Keratinocyte (primary cell): ENCODE measurements around the gene IQCK. TPM values are rescaled to one million over a fixed set of nuclear protein-coding genes. Genes with fewer than 3 reads are reported as not detected.

ENCODE experiments used
- DNase-seq: peaks from one replicate; pipeline ENCODE4 v3.0.0-alpha.2; 2011; ENCODE audit warnings: low read depth, missing footprints, low spot score
- FAIRE-seq: peaks from 2 replicates; lab custom pipeline; 2011; peaks lifted over from hg19 to GRCh38; lab: Jason Lieb, UNC
- H2AFZ ChIP-seq: 2 replicates; pipeline ENCODE4 v1.6.0; 2012; ENCODE audit warnings: low read length, control low read depth, inconsistent platforms; ENCODE audit not compliant: control insufficient read depth
- H3K27ac ChIP-seq: 2 replicates; pipeline ENCODE4 v1.5.1; 2011; ENCODE audit warnings: low read length; ENCODE audit not compliant: control insufficient read depth, insufficient read depth
- H3K27me3 ChIP-seq: 3 replicates; pipeline ENCODE4 v1.6.0; 2011; ENCODE audit warnings: low read length; ENCODE audit not compliant: control insufficient read depth, insufficient read depth; ENCODE audit errors: extremely low read depth
- H3K36me3 ChIP-seq, 2 experiments: 2 replicates in 1 of 2; 3 replicates in 1 of 2; pipeline ENCODE4 v1.5.1; 2011; ENCODE audit warnings: low read length in 2 of 2, mild to moderate bottlenecking in 1 of 2; ENCODE audit not compliant: control insufficient read depth in 2 of 2, insufficient read depth in 2 of 2; ENCODE audit errors: extremely low read depth in 1 of 2
- H3K4me1 ChIP-seq: 3 replicates; pipeline ENCODE4 v1.5.1; 2011; ENCODE audit warnings: low read length; ENCODE audit not compliant: control insufficient read depth, insufficient read depth; ENCODE audit errors: extremely low read depth
- H3K4me2 ChIP-seq: 3 replicates; pipeline ENCODE4 v1.6.0; 2011; ENCODE audit warnings: low read depth, low read length; ENCODE audit not compliant: control insufficient read depth, insufficient read depth; ENCODE audit errors: extremely low read depth
- H3K4me3 ChIP-seq, 3 experiments: fragments of 200-600 bp in 1 of 3; sonication (generic) in 1 of 3; 2 replicates in 2 of 3; 3 replicates in 1 of 3; pipeline ENCODE4 v1.5.1; 2011 to 2016; ENCODE audit warnings: low read length in 3 of 3, mild to moderate bottlenecking in 3 of 3, control low read depth in 2 of 3, inconsistent platforms in 1 of 3, low read depth in 1 of 3, mixed read lengths in 1 of 3, mixed run types in 1 of 3, moderate library complexity in 1 of 3; ENCODE audit not compliant: control insufficient read depth in 2 of 3, insufficient read depth in 2 of 3; ENCODE audit errors: extremely low read depth in 1 of 3
- H3K79me2 ChIP-seq: 2 replicates; pipeline ENCODE4 v1.6.0; 2012; ENCODE audit warnings: low read length; ENCODE audit not compliant: control insufficient read depth, insufficient read depth
- H3K9ac ChIP-seq: 3 replicates; pipeline ENCODE4 v1.6.0; 2011; ENCODE audit warnings: low read length; ENCODE audit not compliant: control insufficient read depth, insufficient read depth; ENCODE audit errors: extremely low read depth
- H3K9me1 ChIP-seq: 3 replicates; pipeline ENCODE4 v1.6.0; 2011; ENCODE audit warnings: low read length; ENCODE audit not compliant: control insufficient read depth, insufficient read depth; ENCODE audit errors: extremely low read depth
- H3K9me3 ChIP-seq: 2 replicates; pipeline ENCODE4 v1.5.1; 2012; ENCODE audit warnings: low read depth, low read length; ENCODE audit not compliant: control insufficient read depth
- H4K20me1 ChIP-seq: 3 replicates; pipeline ENCODE4 v1.6.0; 2011; ENCODE audit warnings: low read length; ENCODE audit not compliant: control insufficient read depth, insufficient read depth; ENCODE audit errors: extremely low read depth
- CTCF ChIP-seq, 3 experiments: IDR thresholded peaks in 1 of 3; conservative IDR thresholded peaks in 1 of 3; optimal IDR thresholded peaks in 1 of 3; 2 replicates in 2 of 3; 3 replicates in 1 of 3; pipeline versions ENCODE3 to v1.5.1; 2011; ENCODE audit warnings: low read length in 3 of 3, mild to moderate bottlenecking in 3 of 3, moderate library complexity in 2 of 3, control low read depth in 1 of 3, inconsistent platforms in 1 of 3; ENCODE audit not compliant: insufficient read depth in 2 of 3; ENCODE audit errors: extremely low read depth in 1 of 3
- EZH2 ChIP-seq: IDR thresholded peaks from one replicate; pipeline ENCODE4 v1.6.1; 2012; ENCODE audit warnings: inconsistent platforms, mild to moderate bottlenecking, low read length, moderate library complexity
- dilution Hi-C: fragments of 300-500 bp; cut with MboI; formaldehyde crosslinking; loops from one replicate; pipeline ENCODE4 v1.7.0; 2020; ENCODE audit warnings: low sequenced_read_pairs; ENCODE audit not compliant: extremely low pct_ligation_motif_present
- polyA plus RNA-seq, 5 experiments: library from polyadenylated mRNA; depleted of rRNA in 3 of 5; stranded (reverse) in 3 of 5; stranded (forward) in 1 of 5; unstranded in 1 of 5; fragments of >200 nt; gene quantifications; 1 replicate in 1 of 5; 2 replicates in 3 of 5; 3 replicates in 1 of 5; pipeline versions ENCODE4 v1.2.1 to v1.2.3, GENCODE V29; 2011 to 2012; ENCODE audit warnings: missing spikeins in 2 of 5, low read depth in 1 of 5, low replicate concordance in 1 of 5

Gene IQCK
- polyA plus RNA-seq, 1 donor (not counting 4 experiments of a cell fraction or from before 2014, with no cell fraction given): 9.7 TPM

DNA sequence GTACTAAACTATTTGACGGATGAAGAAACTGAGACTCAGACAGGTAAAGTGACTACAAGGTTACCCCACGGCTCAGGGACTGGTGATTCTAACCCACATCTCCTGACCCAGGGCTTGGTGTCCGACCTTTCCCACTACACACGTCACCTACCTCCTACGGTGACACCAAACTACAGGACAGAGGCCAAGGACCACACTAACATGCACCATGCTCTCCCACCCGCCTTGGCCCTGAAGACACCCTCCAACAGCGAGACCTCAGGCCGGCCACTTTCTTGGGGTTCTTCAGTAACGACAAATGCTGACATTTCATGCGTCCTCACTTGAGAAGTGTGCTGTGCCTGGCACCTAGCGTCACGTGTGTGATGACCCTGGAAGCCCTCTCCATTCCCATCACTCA is 6.4 kb upstream of the IQCK start:
- Histone ChIP-seq H3K27me3 (no peaks in the 10 kb centered on the region), H4K20me1 (no peaks in the 10 kb centered on the region), H3K4me1 (peaks cover 10% of the 10 kb centered on the region), H3K9me1 (no peaks in the 10 kb centered on the region), H3K9ac (no peak overlapping the region), H3K4me2 (no peak overlapping the region), H3K4me3 (no peak overlapping the region), H3K9me3 (no peaks in the 10 kb centered on the region), H3K79me2 (peaks cover 38% of the 10 kb centered on the region), H2AFZ (no peak overlapping the region), H3K36me3 (peaks cover 20 to 23% of the 10 kb centered on the region in 2 experiments), H3K27ac (no peak overlapping the region)
- no peak for FAIRE-seq
- no peak for DNase-seq
- dilution Hi-C loops: no loop called here
- TF ChIP-seq CTCF (optimal IDR thresholded peaks at IDR 0.05 in 1 of 3, IDR thresholded peaks at IDR 0.05 in 1 of 3, conservative IDR thresholded peaks at IDR 0.05 in 1 of 3; ENCODE audit: extremely low read depth in 1 of 3, insufficient read depth in 2 of 3, low read length in 3 of 3) (no peak), EZH2 (no peak)

DNA sequence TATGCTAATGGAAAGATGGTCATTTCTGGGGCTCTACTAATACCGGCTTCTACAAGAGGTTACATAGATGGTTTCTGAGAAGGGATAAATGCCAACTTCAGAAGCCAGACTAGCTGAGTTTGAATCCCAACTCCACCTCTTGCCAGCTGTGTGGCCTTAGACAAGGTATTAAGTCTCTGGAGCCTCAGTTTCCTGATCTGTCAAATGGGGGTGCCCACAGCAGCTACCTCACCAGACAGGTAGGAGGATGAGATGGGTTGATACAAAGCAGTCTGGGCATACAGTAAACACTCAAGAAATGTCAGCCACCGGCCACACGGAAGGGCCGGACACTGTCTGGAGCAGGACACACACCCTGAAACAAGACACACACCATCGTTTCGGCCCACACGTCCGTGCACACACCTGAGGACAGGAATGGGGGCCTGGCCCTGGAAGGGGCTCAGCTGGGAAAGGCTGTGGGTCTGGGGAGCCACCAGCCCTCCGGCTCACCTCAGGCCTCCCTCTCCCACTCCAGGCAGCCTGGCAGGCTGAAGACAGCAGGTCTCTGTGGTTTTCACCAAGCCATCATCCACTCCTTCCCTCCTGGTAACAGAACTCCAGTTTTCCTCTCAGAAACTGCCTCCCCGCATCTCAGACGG is 5.5 kb upstream of the IQCK start:
- TF ChIP-seq CTCF (optimal IDR thresholded peaks at IDR 0.05 in 1 of 3, IDR thresholded peaks at IDR 0.05 in 1 of 3, conservative IDR thresholded peaks at IDR 0.05 in 1 of 3; ENCODE audit: extremely low read depth in 1 of 3, insufficient read depth in 2 of 3, low read length in 3 of 3): no peak
- TF ChIP-seq EZH2: no peak
- H3K4me2 ChIP-seq: no peak overlapping the region
- H3K9ac ChIP-seq: no peak overlapping the region
- peaks cover 20 to 23% of the 10 kb centered on the region in 2 experiments for H3K36me3 ChIP-seq
- H3K9me1 ChIP-seq: no peaks in the 10 kb centered on the region
- H3K4me1 ChIP-seq: peaks cover 11% of the 10 kb centered on the region
- DNase-seq (no peak), FAIRE-seq (no peak)
- peaks cover 46% of the 10 kb centered on the region for H3K79me2 ChIP-seq
- no peaks in the 10 kb centered on the region for H3K9me3 ChIP-seq
- dilution Hi-C loops: no loop called here
- H3K27ac ChIP-seq: no peak overlapping the region
- H2AFZ ChIP-seq: no peak overlapping the region
- no peak overlapping the region for H3K4me3 ChIP-seq
- no peaks in the 10 kb centered on the region for H3K27me3 ChIP-seq
- H4K20me1 ChIP-seq: no peaks in the 10 kb centered on the region
